ENCODE measurements around the gene BABAM2. TPM values are rescaled to one million over a fixed set of nuclear protein-coding genes. Genes with fewer than 3 reads are reported as not detected.

The BABAM2 gene
- total RNA-seq, 4 donors from 2014 or later = 57.2 to 72.2 (median 67.5) TPM

GRCh38 chr2:28178946-28179345 is 288.4 kb downstream of the BABAM2 start:
- TF ChIP-seq POLR2A (IDR thresholded peaks at IDR 0.05) (no peak), CTCF (IDR thresholded peaks at IDR 0.05 in 4 of 5, conservative IDR thresholded peaks at IDR 0.05 in 1 of 5) (no peak)
- Histone ChIP-seq H3K4me3 (no peak overlapping the region), H3K27ac (no peak overlapping the region), H3K9me3 (no peaks in the 10 kb centered on the region), H3K4me1 (no peaks in the 10 kb centered on the region), H3K27me3 (no peaks in the 10 kb centered on the region), H3K36me3 (no peaks in the 10 kb centered on the region)
- in situ Hi-C loops (cut with MboI; ENCODE audit: low sequenced_read_pairs in 4 of 4) (no loop called here), intact Hi-C loops (cut with DNase I; ENCODE audit: low total_unique reads) (no loop called here)
- DNase-seq (no peak), ATAC-seq (no peak)

GRCh38 chr2:28181801-28182200 is 291.3 kb downstream of the BABAM2 start:
- Histone ChIP-seq H3K4me1 (peaks cover 3 to 11% of the 10 kb centered on the region in 2 donors), H3K27ac (no peak overlapping the region), H3K27me3 (no peaks in the 10 kb centered on the region), H3K36me3 (no peaks in the 10 kb centered on the region), H3K4me3 (no peak overlapping the region), H3K9me3 (no peaks in the 10 kb centered on the region)
- intact Hi-C loops (cut with DNase I; ENCODE audit: low total_unique reads) (no loop called here), in situ Hi-C loops (cut with MboI; ENCODE audit: low sequenced_read_pairs in 4 of 4) (no loop called here)
- DNase-seq = no peak
- TF ChIP-seq POLR2A (IDR thresholded peaks at IDR 0.05) (no peak), CTCF (IDR thresholded peaks at IDR 0.05 in 4 of 5, conservative IDR thresholded peaks at IDR 0.05 in 1 of 5) (no peak)
- no peak for ATAC-seq

GRCh38 chr2:28182348-28182747 is 291.8 kb downstream of the BABAM2 start:
- ATAC-seq (no peak), DNase-seq (no peak)
- H3K27ac ChIP-seq = no peak overlapping the region
- no peak overlapping the region for H3K4me3 ChIP-seq
- no peaks in the 10 kb centered on the region for H3K36me3 ChIP-seq
- H3K9me3 ChIP-seq = no peaks in the 10 kb centered on the region
- intact Hi-C loops (cut with DNase I; ENCODE audit: low total_unique reads) = no loop called here
- peaks cover 3 to 11% of the 10 kb centered on the region in 2 donors for H3K4me1 ChIP-seq
- no peak for TF ChIP-seq CTCF (IDR thresholded peaks at IDR 0.05 in 4 of 5, conservative IDR thresholded peaks at IDR 0.05 in 1 of 5)
- TF ChIP-seq POLR2A (IDR thresholded peaks at IDR 0.05) = no peak
- no peaks in the 10 kb centered on the region for H3K27me3 ChIP-seq
- in situ Hi-C loops (cut with MboI; ENCODE audit: low sequenced_read_pairs in 4 of 4) = no loop called here

GRCh38 chr2:28185153-28185552 is 294.6 kb downstream of the BABAM2 start:
- H3K9me3 ChIP-seq = no peaks in the 10 kb centered on the region
- peak overlapping the region in 2 of 4 donors; percentile 5 to 31 for H3K27ac ChIP-seq
- ATAC-seq (peak in 1 of 2 donors; percentile 54), DNase-seq (no peak)
- H3K4me1 ChIP-seq = peaks cover 3 to 11% of the 10 kb centered on the region in 2 donors
- H3K27me3 ChIP-seq = no peaks in the 10 kb centered on the region
- in situ Hi-C loops (cut with MboI; ENCODE audit: low sequenced_read_pairs in 4 of 4) (no loop called here), intact Hi-C loops (cut with DNase I; ENCODE audit: low total_unique reads) (loop anchor here (1.0 kb wide), 1 partner anchor 13 kb away; no protein-coding TSS in a partner anchor)
- no peaks in the 10 kb centered on the region for H3K36me3 ChIP-seq
- H3K4me3 ChIP-seq = no peak overlapping the region
- no peak for TF ChIP-seq CTCF (IDR thresholded peaks at IDR 0.05 in 4 of 5, conservative IDR thresholded peaks at IDR 0.05 in 1 of 5)
- no peak for TF ChIP-seq POLR2A (IDR thresholded peaks at IDR 0.05)

- in situ Hi-C loops (cut with MboI; ENCODE audit: low sequenced_read_pairs in 4 of 4) = no loop called here
- H3K4me3 ChIP-seq = no peak overlapping the region
- H3K27ac ChIP-seq = no peak overlapping the region
- H3K9me3 ChIP-seq = no peaks in the 10 kb centered on the region
- H3K4me1 ChIP-seq = peaks cover 3 to 11% of the 10 kb centered on the region in 2 donors
- intact Hi-C loops (cut with DNase I; ENCODE audit: low total_unique reads) = loop anchor here (1.0 kb wide), 1 partner anchor 14 kb away; no protein-coding TSS in a partner anchor
- no peaks in the 10 kb centered on the region for H3K27me3 ChIP-seq
- no peak for DNase-seq
- no peak for TF ChIP-seq POLR2A (IDR thresholded peaks at IDR 0.05)
- TF ChIP-seq CTCF (IDR thresholded peaks at IDR 0.05 in 4 of 5, conservative IDR thresholded peaks at IDR 0.05 in 1 of 5) = no peak
- ATAC-seq = no peak
- H3K36me3 ChIP-seq = no peaks in the 10 kb centered on the region
Measured at GRCh38 chr2:28185891-28186290, 295.4 kb downstream of the BABAM2 start.

All from gastrocnemius medialis (tissue), 4 donors.